Body of pancreas (tissue), 4 donors: Measurements from ENCODE around the gene NEK7.

Source experiments
- POLR2A ChIP-seq, 3 donors: fragments of 450-650 bp; IDR thresholded peaks; one replicate each; pipeline ENCODE4 v1.6.1; 2016; ENCODE audit warnings: antibody characterized with exemption in 3 of 3, mild to moderate bottlenecking in 2 of 3
- TF ChIP-seq, protein P1 (sequence below), 7 experiments: fragments of 450-650 bp in 4 of 7; fragments of 200-600 bp in 3 of 7; sonication (generic) in 3 of 7; IDR thresholded peaks; one replicate each; pipeline ENCODE4 v1.5.1; 2016 to 2019; ENCODE audit warnings: antibody characterized with exemption in 7 of 7

DNA sequence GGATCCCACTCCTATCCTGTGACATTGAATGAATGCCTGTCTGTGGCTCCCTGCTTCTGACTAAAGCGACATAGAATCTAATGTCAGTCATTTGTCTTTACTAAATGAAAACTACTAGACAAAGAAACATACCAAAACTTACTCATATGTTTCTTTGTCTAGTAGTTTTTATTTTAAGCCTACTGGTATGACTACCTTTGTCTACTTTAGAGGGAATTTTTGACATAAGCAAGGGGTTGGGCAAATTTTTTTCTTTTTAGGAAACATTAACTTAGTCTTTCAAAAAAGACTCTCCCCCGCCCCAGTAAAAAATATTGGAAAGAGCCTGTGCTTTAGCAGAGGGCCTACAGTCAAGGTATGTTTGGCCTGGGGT is 4.9 kb downstream of the NEK7 start:
- TF ChIP-seq POLR2A (IDR thresholded peaks at IDR 0.05): no peak
- TF ChIP-seq, protein P1, sequence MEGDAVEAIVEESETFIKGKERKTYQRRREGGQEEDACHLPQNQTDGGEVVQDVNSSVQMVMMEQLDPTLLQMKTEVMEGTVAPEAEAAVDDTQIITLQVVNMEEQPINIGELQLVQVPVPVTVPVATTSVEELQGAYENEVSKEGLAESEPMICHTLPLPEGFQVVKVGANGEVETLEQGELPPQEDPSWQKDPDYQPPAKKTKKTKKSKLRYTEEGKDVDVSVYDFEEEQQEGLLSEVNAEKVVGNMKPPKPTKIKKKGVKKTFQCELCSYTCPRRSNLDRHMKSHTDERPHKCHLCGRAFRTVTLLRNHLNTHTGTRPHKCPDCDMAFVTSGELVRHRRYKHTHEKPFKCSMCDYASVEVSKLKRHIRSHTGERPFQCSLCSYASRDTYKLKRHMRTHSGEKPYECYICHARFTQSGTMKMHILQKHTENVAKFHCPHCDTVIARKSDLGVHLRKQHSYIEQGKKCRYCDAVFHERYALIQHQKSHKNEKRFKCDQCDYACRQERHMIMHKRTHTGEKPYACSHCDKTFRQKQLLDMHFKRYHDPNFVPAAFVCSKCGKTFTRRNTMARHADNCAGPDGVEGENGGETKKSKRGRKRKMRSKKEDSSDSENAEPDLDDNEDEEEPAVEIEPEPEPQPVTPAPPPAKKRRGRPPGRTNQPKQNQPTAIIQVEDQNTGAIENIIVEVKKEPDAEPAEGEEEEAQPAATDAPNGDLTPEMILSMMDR (IDR thresholded peaks at IDR 0.05): no peak
